Activated CD4-positive, alpha-beta T cell treated with anti-CD3 and anti-CD28 coated beads, Interleukin-2, Interleukin-4, amounts not matched to agents 100 ng/mL and 50 ng/mL, durations not matched to agents 16 hours and 8 hours (primary cell): ENCODE measurements around the gene ERF.

ENCODE experiments used
- DNase-seq: peaks from one replicate; pipeline ENCODE4 v3.0.0-alpha.2; 2020; ENCODE audit warnings: low spot score

Gene ERF

DNA sequence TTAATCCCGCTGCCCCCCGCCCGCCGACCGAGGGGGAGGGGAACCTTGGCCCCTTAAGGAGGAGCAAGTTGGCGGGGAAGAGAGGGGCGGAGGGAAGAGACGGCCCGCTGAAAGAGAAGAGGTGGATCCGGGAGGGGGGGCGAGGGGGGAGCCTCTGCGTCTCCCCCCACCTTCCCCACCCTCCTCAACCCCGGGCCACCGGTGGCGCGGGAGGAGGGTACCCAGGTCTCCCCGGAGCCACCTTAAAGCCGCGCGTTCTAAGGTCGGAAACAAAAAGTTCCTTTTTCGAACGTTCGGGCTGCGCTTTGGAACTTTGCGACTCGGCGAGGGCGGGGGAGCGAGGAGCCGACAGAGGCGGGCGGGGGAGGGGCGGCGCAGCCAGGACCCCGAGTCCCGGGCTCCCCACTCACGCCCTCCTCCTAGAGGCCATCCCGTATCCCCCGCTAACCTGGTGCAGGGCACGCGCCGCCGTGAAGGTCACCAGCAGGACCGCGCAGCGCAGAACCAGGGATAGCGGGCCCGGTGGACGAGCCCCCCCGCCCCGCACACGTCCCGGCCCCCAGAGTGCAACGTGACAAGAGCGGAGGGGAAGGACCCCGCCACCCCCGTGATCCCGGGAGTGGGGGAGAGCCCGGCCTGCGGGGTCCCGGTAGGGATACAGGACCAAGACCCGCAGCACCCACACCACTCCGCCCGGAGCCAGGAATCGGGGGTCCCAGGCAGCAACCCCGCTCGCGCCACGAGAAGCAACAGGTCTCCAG, 659 bp downstream of the ERF start:
- DNase-seq: peak; percentile 69

DNA sequence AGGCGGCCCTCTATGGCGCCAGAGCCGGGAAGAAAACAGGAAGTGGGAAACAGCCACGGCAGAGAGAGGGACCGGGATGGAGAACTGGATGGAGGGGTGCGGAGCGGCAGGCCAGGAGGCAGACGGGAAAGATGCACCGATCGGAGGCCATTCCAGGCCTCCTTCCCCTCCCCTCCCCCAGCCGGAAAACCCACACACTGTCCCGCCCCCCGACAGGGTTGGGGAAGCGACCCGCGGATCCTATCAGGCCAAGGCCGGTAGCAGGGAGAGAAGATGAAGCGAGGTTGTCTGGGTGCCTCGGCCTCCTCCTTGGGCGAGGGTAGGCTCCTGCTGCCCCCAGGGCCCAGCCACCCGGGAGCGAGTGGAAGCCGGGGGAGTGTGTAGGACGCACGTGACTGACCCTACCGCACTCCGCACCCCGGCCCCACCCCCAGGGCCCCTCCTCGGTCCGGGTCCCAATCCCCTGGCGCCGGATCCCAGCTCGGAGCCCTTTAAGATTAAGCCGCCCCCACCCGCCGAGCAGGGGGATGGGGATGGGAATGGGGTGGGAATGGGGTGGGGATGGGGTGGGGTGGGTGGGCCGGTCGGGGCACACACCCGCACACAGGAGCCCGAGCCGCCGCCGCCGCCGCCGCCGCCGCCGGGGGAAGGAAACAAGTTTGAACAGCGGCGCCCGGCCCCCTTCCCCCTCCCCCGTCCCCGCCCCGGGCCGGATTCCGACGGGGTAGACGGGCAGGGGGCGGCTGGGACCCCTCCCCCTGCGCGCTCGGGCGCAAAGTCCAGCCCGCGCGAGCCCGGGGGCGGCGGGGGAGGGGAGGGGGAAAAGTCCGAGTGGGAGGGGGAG, 1.5 kb downstream of the ERF start:
- DNase-seq: peak; percentile 55

DNA sequence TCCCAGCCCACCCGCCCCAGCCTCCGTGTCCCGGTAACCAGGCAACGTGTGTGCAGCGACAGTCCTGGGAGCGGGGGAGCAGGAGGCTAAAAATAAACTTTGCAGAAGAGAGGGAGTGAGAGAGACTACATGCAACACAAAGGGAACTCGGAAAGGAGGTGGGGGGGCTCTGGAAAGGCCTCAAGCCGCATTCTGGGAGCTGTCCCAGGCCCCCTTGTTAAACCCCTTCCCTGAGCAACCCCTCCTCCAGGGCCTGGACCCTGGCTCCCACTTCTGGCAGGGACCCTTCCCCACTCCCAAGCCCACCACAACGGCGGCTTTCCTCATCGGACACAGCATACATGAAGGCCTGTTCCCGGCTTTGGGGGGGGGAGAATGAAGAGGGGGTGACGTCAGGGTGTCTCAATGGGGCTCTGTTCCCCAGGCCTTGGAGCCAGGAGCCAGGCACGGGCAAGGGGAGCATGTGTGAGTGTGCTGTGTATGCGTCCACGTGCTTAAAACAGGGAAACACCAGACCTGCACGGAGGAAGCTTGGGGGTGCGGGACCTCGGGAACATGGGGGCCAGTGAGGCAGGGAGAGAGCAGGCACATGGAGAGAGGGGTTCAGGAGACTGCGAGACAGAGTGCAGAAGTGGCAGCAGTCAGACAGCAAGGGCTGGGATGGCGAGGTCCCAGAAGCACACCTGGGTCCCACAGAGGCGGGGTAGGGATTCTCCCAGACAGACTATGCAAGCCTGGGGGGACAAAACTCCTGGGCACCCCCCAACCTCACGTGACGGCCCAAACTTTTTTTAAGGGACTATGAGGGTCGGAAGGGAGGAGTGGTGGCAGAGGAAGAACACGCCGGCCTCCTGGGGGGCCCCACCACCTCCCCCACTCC, 2.3 kb downstream of the ERF start:
- DNase-seq: no peak

DNA sequence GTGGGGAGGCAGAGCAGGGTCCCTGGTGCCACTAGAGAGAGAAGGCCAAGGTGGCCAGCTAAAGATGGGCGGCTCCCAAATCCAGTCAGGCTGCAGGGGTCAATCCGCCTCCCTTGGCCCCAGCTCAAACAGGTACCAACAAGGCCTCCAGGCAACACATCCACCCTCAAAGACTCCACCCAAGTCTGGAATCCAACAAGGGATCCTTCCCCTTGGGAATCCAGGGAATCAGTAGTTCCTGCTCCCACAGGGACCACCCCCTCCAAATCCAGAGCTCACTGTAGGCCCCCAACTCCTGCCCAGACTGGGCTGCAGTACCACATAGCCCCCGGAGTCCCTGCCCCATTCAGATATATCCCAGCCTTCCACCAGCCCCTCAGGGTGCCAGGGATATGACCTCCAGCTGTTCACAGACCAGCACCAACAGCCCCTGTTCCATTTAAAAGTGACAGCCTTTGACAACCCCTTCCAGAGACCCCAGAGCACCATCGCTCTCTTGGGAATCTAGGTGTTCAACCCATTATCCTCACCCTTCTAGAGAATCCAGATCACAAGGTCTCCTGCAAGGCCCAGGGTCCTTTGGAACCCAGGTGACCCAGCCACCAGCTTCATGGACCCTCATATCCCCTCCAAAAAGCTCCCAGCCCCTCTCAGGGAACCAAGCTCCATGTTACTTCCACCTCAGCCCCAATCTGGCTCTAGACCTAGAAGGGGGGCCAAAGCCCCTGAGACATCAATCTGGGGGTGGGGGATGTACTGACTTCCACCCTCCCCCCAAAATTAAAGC, 3.2 kb downstream of the ERF start:
- no peak for DNase-seq

DNA sequence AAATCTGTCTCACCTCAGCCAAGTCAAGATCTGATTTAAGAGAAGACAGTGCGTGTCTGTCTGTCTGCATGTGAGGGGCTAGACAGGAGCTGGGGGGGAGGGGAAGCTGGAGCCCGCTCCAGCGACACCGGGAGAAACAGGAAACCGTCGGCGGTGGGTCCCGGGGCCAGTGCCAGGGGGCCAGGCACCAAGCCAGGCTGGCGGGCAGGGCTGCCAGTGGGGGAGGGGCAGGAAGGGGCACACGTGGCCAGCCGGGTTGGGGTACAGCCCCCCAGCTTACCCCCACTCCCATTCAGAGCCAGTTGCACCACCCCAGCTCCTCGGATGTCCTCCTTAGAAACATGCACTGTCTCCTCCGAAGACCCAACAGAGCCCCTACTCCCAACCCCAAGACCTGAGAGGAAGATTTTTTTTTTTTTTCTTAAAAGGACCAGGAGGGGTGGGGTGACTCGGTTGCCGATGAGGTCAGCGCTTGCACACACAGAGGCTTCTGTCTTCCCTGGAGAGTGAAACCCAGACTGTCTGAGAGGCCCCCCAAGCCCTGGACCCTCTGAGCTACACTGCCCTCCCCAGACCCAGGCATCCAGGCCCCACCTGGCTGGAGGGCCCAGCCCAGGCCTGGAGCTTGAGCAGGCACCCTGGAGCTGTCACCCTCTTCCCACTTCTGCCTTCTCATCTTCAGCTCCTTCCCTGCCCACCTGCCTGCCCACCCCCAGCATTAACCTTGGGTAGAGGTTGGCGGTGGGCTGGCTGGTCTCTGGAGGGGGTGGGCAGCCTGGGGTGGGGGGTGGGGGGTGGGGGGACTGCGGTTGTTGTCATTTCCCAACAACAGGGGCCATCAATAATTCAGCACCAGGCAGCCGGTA, 4.0 kb downstream of the ERF start:
- DNase-seq: no peak

DNA sequence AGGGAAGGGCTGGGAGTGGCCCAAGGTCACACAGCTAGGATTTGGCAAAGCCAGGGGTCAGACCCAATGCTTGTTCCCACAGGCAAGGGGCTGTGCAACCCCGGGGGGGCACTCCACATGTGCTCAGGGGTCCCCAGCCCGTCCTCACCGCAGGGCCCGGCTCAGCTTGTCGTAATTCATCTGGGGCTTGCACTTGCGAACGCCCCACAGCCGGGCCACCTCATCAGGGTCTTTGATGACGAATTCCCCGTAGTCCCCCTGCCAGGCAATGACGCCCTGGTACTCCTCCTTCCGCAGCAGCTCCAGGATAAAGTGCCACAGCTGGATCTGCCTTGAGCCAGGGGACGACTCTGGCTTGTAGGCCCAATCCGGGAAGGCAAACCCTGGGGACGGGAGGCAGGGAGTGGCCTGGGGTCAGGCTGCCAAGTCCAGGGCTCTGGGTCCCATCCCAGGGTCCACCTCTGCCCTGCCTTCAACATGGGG, 4.7 kb downstream of the ERF start:
- no peak for DNase-seq

DNA sequence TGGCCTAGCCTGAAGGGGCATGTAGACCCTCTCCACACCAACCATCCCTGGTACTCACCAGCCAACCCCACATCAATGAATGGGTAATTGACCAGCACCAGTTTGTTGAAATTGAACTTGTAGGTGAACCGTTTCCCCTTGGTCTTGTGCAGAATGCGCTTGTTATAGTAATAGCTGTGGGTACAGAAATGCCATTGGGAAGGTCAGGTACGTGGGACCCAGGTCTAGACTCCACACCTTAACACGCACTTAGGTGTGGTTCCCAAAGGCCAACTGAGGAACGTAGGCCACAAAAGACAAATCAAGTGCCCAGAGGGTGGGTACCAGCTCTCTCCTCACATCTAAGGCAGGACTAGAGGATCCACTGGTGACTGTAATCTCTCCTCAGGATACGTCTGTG, 5.2 kb downstream of the ERF start:
- no peak for DNase-seq

DNA sequence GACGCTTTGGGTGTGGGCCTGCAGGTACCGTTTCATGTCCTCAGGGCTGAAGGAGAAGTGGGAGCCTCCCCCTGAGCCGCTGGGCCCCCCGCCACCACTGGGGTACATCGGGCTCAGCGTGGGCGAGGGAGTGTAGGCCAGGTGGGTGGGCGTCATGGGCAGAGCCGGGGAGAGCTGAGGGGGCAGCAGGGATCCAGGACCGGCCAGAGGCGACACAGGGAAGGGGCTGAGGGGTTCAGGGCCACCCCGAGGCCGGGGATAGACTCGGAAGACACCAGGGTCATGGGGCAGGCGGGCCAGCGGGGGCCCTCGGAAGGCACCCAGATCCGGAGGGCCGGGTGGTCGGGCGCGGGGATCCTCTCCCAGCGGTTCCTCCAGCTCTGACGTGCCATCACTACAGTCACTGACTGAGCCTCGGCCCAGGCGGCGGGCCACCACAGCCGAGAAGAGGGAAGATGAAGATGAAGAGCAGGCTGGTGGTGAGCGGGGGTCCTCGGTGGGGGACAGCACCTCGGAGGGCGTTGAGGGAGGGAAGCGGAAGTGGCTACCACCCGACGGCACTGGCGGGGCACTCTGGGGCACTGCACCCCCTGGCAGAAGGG, 5.7 kb downstream of the ERF start:
- DNase-seq: no peak

DNA sequence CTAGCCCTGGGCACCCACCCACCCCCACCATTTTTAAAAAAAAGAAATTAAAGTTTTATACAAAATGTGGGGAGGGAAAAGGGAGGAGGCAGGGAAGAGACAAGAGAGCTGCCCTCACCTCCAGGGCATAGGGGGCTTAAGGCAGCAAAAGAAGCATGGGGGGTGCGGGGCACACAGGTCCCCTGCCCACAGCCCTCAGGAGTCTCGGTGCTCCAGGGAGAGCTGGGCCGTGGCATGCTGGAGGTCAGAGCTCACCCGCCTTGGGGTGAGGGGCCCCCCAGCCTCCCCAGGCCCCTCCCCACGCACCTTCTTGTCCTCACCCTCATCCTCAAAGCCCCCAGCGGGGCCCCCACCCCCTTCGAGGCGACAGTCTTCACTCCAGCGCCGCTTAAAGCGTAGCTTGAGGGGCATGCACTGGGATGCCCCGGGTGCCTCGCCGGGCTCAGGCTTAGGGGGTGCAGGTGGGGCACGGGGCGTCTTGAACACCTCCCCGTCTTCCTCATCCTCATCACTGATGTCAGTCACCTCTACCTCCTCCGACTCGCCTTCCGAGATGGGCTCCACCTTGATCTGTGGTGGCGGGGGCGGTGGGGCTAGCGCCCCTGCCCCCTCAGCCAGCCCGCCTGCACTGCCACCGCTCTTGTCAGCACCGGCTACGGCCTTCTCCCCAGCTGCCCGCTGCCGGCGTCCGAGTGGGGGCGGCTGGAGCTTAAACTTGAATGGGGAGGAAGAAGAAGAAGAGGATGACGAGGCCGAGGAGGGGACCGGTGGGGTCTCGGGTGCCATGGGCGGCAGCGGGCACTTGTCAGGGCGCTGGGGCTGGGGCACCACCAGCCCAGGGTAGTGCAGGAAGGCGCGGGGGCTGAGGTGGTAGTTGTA, 6.4 kb downstream of the ERF start:
- no peak for DNase-seq

DNA sequence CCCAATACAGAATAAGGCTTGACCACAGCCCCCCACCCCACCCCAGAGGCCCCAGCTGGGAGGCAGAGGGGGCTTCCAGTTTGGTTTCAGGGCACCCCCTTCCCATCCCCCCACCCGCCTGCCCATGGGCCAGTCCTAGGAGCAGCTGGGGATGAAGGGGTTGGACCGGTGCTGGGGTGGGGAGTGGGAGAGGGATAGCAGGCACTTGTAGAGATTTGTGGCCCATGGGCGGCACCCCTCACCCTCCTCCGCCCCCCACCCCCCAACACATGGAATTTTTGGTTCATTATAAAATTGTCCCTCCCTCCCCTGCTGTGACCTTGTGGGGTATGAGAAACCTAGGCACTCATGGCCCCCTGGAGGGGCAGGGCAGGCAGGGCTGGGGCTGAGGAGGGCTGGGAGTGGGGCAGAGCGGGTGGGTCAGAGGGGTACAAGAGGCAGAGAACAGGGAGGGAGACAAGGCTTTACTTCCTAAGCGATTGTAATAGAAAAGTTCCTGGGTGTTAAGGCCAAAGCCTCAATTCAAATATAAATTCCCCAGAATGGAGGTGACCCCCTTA, 7.2 kb downstream of the ERF start:
- no peak for DNase-seq

DNA sequence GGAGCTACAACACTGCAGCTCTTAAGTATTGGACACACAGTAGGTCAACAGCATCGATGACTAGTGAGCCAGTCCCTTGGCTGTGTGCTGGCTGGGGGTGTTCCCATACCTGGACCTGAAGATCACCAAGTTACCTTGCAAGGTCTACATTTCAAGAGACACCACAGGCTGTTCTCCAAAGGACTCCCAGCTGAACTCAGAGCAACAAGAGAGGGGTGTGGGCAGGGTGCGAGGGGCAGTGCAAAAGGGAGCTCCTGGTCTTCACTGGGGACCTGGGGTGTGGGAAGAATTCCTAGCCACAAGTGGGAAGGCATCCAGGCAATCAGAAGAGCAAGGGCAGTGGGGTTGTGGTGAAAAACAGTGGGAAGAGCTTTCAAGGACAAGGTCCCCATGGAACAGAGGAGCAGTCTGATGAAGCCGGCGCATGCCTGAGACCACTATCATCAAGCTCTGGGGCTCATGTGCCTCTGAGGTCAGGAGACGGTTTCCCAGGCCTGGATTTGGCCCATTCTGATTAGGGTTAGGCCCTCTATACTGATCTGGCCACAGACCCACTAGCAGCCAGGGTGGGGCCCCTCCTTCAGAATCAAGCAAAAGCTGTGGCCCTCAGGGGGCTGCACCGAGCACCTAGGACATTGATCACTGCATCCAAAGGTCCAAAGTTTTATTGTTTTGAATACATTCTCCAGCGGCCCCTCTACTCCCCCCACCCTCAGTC, 7.8 kb downstream of the ERF start:
- DNase-seq: no peak

DNA sequence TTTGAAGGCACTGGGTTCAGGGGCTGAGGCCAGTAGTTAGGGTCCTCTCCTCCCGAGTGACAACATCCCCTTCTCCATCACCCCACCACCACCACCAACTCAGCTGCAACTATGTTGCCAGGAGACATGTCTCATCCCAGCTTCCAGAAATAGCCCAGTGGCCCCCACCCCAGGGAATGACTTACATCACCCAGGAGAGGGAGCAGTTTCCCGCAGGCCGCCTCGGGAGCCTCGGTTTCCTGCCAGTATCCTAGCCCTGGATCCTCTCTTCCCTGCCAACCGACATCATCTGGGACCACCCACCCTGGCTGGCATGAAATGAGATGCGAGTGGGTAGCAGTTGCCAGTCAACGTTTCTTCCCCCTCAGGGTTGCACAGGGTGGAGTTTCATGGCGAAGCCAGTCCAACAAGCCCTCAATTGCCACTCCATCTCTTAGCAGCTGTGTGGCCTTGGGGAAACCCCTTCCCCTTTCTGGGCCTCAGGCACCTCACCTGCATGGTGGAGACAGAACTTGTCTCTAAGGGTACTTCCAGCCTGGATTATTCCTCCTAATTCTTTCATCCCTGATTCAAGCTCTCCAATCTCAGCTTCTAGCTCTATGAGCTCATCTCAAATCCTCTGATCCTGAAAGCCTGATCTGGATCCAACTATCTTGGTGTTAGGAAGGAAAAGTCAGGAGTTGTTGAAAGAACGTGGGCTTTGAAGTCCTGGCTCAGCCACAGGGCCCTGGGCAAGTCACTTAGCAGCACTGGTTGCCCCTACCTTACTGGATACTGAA, 8.6 kb downstream of the ERF start:
- no peak for DNase-seq

DNA sequence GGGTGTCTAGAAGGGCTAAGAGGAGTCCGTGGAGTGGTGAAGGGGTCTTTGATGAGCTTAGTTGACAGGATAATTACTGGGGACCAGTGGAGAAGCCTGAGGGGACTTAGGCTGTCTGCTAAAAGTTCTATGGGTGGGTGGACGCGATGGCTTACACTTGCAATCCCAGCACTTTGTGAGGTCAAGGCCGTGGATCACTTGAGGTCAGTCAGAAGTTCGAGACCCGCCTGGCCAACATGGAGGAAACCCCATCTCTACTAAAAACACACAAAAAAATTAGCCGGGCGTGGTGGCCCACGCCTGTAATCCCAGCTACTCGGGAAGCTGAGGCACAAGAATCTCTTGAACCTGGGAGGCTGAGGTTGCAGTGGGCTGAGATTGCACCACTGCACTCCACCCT, 9.7 kb downstream of the ERF start:
- DNase-seq: no peak

DNA sequence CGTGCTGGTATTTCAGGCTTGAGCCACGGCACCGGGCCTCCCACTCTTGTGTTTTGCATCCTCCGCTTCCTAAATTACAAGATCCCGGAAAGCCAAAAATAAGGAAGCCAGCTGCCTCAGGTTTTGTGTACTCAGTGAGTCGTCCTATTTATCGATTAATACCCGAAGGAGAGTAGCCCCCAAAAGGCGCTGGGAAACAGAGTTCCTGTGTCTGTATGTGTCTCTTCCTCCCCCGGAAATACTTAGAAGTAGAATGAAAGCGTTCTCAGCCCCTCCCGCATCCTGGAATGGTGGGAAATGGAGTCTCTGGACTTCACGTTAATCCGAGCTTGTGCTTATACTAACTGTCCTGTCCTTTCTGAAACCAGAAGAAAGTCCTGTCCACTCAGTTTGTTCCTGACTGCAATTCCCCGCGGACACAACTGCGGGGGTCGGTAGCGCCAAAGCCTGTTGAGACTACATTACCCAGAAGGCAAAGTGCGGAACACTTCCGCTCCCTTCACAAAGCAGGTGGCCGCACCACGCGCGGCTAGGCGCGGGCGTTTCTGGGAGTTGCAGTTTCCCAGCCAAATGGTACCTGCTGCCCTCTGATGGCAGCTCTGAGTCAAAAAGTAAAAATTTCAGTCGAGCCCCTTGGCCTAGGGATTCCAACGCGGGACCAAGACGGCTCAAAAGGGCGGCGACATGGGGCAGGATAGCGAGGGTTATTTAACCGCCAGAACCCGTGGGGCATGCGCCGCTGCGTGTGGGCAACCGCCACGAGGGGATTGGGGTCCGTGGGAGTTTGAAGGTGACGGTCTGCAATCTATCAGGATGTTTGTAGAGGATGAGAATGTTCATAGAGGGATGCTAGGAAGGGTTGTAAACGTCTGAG, 10.3 kb downstream of the ERF start:
- DNase-seq: peak; percentile 96

DNA sequence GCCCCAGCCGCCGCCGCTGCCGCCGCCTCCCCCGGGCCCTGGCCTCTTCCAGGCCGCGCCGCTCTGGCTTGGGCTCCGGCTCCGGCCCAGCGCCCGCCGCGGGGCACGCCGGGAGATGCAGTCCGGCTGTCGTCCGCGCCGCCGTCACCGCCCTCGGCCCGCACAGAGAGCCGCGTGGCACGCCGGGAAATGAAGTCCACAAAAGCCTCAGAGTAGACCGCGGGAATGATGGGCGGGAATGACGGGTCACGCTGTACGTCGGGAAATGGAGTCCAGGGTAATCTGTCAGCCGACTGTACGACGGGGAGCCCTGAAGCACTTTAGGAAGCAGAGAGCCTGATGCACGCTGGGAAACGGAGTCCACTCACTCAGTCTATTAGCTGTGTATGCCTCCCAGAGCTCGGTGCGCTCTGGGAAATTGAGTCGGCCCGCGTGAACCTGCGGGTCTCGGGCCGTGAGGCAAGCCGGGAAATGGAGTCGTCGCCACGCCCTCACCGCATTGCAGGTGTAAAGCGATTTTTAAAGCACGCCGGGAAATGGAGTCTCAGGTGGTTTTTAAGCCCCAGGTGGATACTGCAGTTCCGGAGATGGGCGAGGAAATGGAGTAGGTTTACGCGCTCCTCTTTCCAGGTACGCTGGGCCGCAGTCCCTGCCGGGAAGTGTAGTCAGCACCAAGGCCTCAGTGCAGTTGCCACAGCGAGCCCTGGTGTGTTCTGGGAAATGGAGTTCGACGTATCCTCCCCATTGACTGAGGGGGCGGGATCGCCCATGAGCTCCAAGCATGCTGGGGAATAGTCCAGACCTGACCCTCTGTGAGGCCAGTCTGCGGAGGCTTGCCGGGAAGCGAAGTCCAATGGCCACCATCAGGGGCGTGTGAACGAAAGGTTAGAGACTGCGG, 12.2 kb downstream of the ERF start, which contains the start of gene GSK3A:
TSS of gene GSK3A (minus strand) at position 91 of the 898 bp plus-strand sequence. CDS start 137 bp downstream, outside the sequence.
- DNase-seq: peak; percentile 97
